Mesendoderm (in vitro differentiated cells): ENCODE results near the gene NEUROD4.

ENCODE experiments used
- DNase-seq: peaks from one replicate; pipeline ENCODE4 v3.0.0; 2013
- H2AK5ac ChIP-seq: 2 replicates; pipeline ENCODE4 v1.6.1; 2013; ENCODE audit warnings: low read length, inconsistent platforms
- H2BK120ac ChIP-seq: 2 replicates; pipeline ENCODE4 v1.6.1; 2013; ENCODE audit warnings: low read depth, mild to moderate bottlenecking, low read length, moderate library complexity, mixed read lengths
- H2BK15ac ChIP-seq: replicated peaks from 2 replicates; pipeline ENCODE4 v1.6.1; 2013; ENCODE audit warnings: low read depth, mild to moderate bottlenecking, moderate library complexity
- H2BK5ac ChIP-seq: 2 replicates; pipeline ENCODE4 v1.6.1; 2013; ENCODE audit warnings: low read length, inconsistent platforms
- H3K18ac ChIP-seq: 2 replicates; pipeline ENCODE4 v1.6.1; 2013; ENCODE audit warnings: mild to moderate bottlenecking, low read length, mixed read lengths
- H3K23ac ChIP-seq: one replicate; pipeline ENCODE4 v1.6.1; 2013; ENCODE audit warnings: low read length
- H3K27ac ChIP-seq: 2 replicates; pipeline ENCODE4 v1.5.1; 2013; ENCODE audit warnings: low read depth, mild to moderate bottlenecking, inconsistent platforms, low read length, moderate library complexity
- H3K27me3 ChIP-seq: 2 replicates; pipeline ENCODE4 v1.6.1; 2013; ENCODE audit warnings: low read length, control low read depth, mild to moderate bottlenecking, inconsistent platforms; ENCODE audit not compliant: insufficient read depth, poor library complexity
- H3K36me3 ChIP-seq: 2 replicates; pipeline ENCODE4 v1.6.1; 2013; ENCODE audit warnings: low read length, inconsistent platforms; ENCODE audit not compliant: control insufficient read depth, insufficient read depth
- H3K4ac ChIP-seq: one replicate; pipeline ENCODE4 v1.6.1; 2013; ENCODE audit warnings: low read depth, mild to moderate bottlenecking, low read length, moderate library complexity
- H3K4me1 ChIP-seq: 2 replicates; pipeline ENCODE4 v1.6.1; 2013; ENCODE audit warnings: low read depth, low read length, inconsistent platforms; ENCODE audit not compliant: control insufficient read depth
- H3K4me2 ChIP-seq: 2 replicates; pipeline ENCODE4 v1.6.1; 2013; ENCODE audit warnings: low read length
- H3K4me3 ChIP-seq: 2 replicates; pipeline ENCODE4 v1.5.1; 2013; ENCODE audit warnings: mild to moderate bottlenecking, low read length
- H3K56ac ChIP-seq: one replicate; pipeline ENCODE4 v1.6.1; 2013; ENCODE audit warnings: low read length
- H3K79me1 ChIP-seq: 2 replicates; pipeline ENCODE4 v1.6.1; 2013; ENCODE audit warnings: low read length, inconsistent platforms
- H3K79me2 ChIP-seq: 2 replicates; pipeline ENCODE4 v1.6.1; 2013; ENCODE audit warnings: mild to moderate bottlenecking, low read length; ENCODE audit not compliant: control insufficient read depth, insufficient read depth
- H3K9ac ChIP-seq: 2 replicates; pipeline ENCODE4 v1.6.1; 2013; ENCODE audit warnings: low read length, inconsistent platforms
- H4K5ac ChIP-seq: one replicate; pipeline ENCODE4 v1.6.1; 2013; ENCODE audit warnings: low read length
- H4K8ac ChIP-seq: one replicate; pipeline ENCODE4 v1.6.1; 2013; ENCODE audit warnings: low read depth, mild to moderate bottlenecking, control low read depth, low read length, moderate library complexity
- WGBS: extraction: QIAGEN DNeasy Blood & Tissue Kit; methylation state at CpG from one replicate; pipeline ENCODE4 v1.1.7; 2013; ENCODE audit warnings: low lambda C conversion rate, missing lambda C conversion rate; ENCODE audit not compliant: insufficient coverage; ENCODE audit errors: extremely low coverage; 5-methylcytosine and 5-hydroxymethylcytosine counted together

Gene NEUROD4

DNA sequence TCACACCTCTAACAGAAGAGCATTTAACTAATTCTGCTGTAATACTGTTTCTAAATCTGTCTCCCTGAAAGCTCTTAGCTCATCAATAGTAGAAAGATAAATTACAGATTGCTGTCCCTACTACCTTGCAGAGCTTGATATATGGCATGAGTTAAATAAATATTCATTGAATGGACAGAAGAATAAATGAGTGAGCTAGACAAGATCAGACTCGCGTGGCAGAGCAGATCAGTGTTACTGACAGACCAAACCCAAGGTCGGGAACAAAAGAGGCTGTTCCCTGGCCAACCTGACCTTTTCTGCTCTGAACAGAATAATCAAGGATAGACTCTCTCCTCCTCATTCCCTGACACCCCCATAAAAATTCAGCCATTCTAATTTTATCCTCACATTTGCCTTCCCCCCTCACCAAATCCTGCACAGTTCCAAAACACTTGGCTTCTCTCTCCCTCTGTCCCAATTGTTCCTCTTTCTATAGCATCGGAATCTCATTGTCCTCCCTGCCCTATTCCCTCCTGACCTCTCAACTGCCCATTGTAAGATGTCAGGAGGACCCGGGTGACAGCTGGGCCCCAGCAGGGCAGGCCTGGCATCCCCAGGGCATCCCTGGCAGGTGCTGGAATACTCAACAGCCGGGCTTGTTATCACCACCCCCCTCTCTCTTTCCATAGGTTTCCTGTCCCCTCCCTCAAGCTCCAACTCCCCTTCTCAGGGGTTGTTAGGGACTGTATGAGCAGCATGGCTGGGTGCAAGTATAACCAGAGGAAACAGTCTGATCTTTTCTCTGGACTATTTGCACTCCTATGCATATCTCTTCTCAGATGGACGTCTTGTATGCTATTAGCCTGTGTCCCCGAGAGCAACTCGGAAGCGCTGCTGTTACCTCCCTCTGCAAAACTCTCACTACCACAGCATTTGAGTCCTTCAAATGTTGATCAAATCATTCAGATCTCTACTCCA, 19.9 kb downstream of the NEUROD4 start:
- Histone ChIP-seq H2AK5ac (no peak overlapping the region), H3K4me3 (no peak overlapping the region), H3K18ac (no peak overlapping the region), H3K4me1 (no peaks in the 10 kb centered on the region), H3K4ac (no peak overlapping the region), H3K79me1 (no peaks in the 10 kb centered on the region), H3K27me3 (no peaks in the 10 kb centered on the region), H3K9ac (no peak overlapping the region), H3K79me2 (no peaks in the 10 kb centered on the region), H3K23ac (no peak overlapping the region), H2BK120ac (no peak overlapping the region), H3K27ac (no peak overlapping the region), H4K5ac (no peak overlapping the region), H2BK15ac (no peak overlapping the region), H3K56ac (no peak overlapping the region), H3K36me3 (no peaks in the 10 kb centered on the region), H4K8ac (no peak overlapping the region), H3K4me2 (no peak overlapping the region), H2BK5ac (no peak overlapping the region)
- DNase-seq: no peak
- WGBS: no CpG with 5 or more reads among the region's 10 CpGs

DNA sequence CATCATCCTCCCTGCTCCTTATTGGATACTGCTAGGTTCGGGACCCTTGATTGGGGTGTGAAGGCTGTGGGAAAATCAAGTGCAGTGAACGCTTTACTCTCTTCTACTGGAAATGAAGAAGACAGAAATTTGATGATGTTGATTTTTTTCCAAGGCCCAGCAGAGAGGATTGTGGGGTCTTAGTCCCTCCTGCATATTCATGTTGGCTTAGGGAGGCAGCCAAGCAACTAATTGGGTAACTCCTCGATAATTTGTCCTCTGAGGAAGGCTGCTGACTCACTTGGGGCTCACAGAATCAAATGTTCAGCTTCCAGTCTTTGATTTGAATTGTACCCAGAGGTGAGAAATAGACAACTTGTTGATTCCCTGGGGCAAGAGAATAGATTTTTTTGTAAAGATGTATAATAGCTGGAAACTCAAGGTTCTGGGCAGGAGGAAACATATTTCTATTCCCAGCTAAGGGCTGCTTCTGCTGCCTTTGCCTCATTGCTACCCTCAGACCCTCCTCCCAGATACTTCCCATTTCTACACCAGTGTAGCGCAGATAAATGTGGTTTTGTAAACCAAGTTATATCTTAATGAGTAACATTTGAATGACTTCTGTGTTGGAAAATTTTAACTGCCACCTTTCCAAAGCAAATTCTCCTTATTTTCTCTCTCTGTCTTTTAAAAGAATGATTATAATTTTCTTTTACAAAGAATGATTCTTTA, 21.7 kb downstream of the NEUROD4 start:
- H3K27me3 ChIP-seq: no peaks in the 10 kb centered on the region
- H3K27ac ChIP-seq: no peak overlapping the region
- no peak overlapping the region for H3K23ac ChIP-seq
- H2BK120ac ChIP-seq: no peak overlapping the region
- DNase-seq: no peak
- no peak overlapping the region for H2AK5ac ChIP-seq
- no peak overlapping the region for H2BK15ac ChIP-seq
- no peak overlapping the region for H3K9ac ChIP-seq
- H3K56ac ChIP-seq: no peak overlapping the region
- H3K4me3 ChIP-seq: no peak overlapping the region
- H3K4me1 ChIP-seq: no peaks in the 10 kb centered on the region
- no peaks in the 10 kb centered on the region for H3K79me1 ChIP-seq
- H3K36me3 ChIP-seq: no peaks in the 10 kb centered on the region
- H4K5ac ChIP-seq: no peak overlapping the region
- no peak overlapping the region for H3K4me2 ChIP-seq
- WGBS: no CpG with 5 or more reads among the region's 4 CpGs
- no peak overlapping the region for H2BK5ac ChIP-seq
- H3K4ac ChIP-seq: no peak overlapping the region
- no peak overlapping the region for H4K8ac ChIP-seq
- H3K79me2 ChIP-seq: no peaks in the 10 kb centered on the region
- no peak overlapping the region for H3K18ac ChIP-seq

DNA sequence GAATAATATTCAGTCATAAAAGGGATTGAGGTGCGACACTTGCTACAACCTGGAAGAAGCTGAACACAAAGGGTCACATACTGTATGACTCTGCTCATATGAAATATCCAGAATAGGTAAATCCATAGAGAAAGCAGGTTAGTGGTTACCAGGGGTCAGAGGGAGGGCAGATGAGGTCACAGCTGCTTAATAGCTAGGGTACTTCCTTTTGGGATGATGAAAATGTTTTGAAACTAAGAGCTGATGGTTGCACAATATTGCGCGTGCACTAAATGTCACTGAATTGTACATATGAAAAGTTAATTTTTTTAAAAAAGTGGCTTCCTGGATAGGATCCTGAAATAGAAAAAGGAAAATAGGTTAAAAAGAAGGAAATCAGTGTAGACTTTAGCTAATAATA, 23.8 kb downstream of the NEUROD4 start:
- Histone ChIP-seq H4K8ac (no peak overlapping the region), H3K18ac (no peak overlapping the region), H2AK5ac (no peak overlapping the region), H3K4me2 (no peak overlapping the region), H3K27me3 (no peaks in the 10 kb centered on the region), H3K4me3 (no peak overlapping the region), H3K4ac (no peak overlapping the region), H3K79me1 (no peaks in the 10 kb centered on the region), H2BK15ac (no peak overlapping the region), H4K5ac (no peak overlapping the region), H2BK120ac (no peak overlapping the region), H3K9ac (no peak overlapping the region), H3K56ac (no peak overlapping the region), H3K4me1 (no peaks in the 10 kb centered on the region), H3K36me3 (no peaks in the 10 kb centered on the region), H3K79me2 (no peaks in the 10 kb centered on the region), H3K27ac (no peak overlapping the region), H2BK5ac (no peak overlapping the region), H3K23ac (no peak overlapping the region)
- DNase-seq: no peak
- no CpG with 5 or more reads among the region's 3 CpGs for WGBS

DNA sequence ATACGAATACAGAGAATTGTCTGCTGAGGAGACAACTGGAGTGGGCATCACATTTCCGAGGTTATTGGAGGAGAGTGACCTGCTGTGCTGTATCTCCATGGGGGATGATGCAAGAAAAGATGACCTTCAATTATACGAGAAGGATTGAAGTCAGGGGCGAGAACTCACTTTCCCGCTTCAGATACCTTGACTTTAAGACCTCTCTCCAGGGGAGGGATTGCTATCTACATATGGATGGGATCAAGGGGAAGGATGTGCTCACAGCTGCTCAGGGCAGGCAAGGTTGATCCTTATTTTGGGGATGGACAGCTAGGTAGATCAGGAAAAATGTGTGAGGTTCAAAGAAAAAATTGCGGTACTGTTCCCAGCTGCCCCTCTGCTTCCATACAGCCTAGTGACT, 24.4 kb downstream of the NEUROD4 start:
- no CpG with 5 or more reads among the region's 6 CpGs for WGBS
- H2BK120ac ChIP-seq: no peak overlapping the region
- H4K8ac ChIP-seq: no peak overlapping the region
- no peak overlapping the region for H3K4me3 ChIP-seq
- no peaks in the 10 kb centered on the region for H3K4me1 ChIP-seq
- no peak overlapping the region for H2BK5ac ChIP-seq
- no peaks in the 10 kb centered on the region for H3K36me3 ChIP-seq
- no peak overlapping the region for H2BK15ac ChIP-seq
- peak; percentile 39 for DNase-seq
- H3K4me2 ChIP-seq: no peak overlapping the region
- H3K79me1 ChIP-seq: no peaks in the 10 kb centered on the region
- H3K9ac ChIP-seq: no peak overlapping the region
- H3K23ac ChIP-seq: no peak overlapping the region
- H3K27me3 ChIP-seq: no peaks in the 10 kb centered on the region
- H4K5ac ChIP-seq: no peak overlapping the region
- H2AK5ac ChIP-seq: no peak overlapping the region
- H3K79me2 ChIP-seq: no peaks in the 10 kb centered on the region
- no peak overlapping the region for H3K18ac ChIP-seq
- no peak overlapping the region for H3K27ac ChIP-seq
- no peak overlapping the region for H3K4ac ChIP-seq
- H3K56ac ChIP-seq: no peak overlapping the region

DNA sequence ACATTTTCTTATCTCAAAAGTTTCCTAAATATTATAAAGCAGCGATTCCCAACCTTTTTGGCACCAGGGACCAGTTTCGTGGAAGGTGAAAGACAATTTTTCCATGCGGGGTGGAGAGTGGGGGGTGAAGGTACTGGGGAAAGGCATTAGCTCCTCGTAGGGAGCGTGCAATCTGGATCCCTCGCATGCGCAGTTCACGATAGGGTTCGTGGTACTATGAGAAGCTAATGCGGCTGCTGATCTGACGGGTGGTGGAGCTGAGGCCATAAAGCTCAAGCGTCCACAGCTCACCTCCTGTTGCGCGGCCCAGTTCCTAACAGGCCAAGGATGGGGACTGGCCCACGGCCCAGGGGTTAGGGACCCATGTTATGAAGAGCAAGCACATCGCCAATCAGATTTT, 29.9 kb downstream of the NEUROD4 start:
- Histone ChIP-seq H3K36me3 (no peaks in the 10 kb centered on the region), H4K5ac (no peak overlapping the region), H2BK5ac (no peak overlapping the region), H2BK120ac (no peak overlapping the region), H3K79me1 (no peaks in the 10 kb centered on the region), H3K18ac (no peak overlapping the region), H2BK15ac (no peak overlapping the region), H3K27ac (no peak overlapping the region), H3K4me3 (no peak overlapping the region), H3K27me3 (no peaks in the 10 kb centered on the region), H2AK5ac (no peak overlapping the region), H3K23ac (no peak overlapping the region), H4K8ac (no peak overlapping the region), H3K4ac (no peak overlapping the region), H3K79me2 (no peaks in the 10 kb centered on the region), H3K4me1 (no peaks in the 10 kb centered on the region), H3K9ac (no peak overlapping the region), H3K56ac (no peak overlapping the region), H3K4me2 (no peak overlapping the region)
- WGBS: no CpG with 5 or more reads among the region's 16 CpGs
- no peak for DNase-seq
